PFSK-1 (cell line): ENCODE results near the gene NRSN2.

Experiments
- FOXP2 ChIP-seq: optimal IDR thresholded peaks from 2 replicates; pipeline ENCODE3; 2011; ENCODE audit warnings: borderline replicate concordance, control low read depth, inconsistent platforms; ENCODE audit not compliant: insufficient read depth; ENCODE audit errors: extremely low read length, extremely low read depth
- POLR2AphosphoS5 ChIP-seq: IDR thresholded peaks from 2 replicates; pipeline ENCODE4 v1.6.1; 2012; ENCODE audit warnings: low read depth, mild to moderate bottlenecking, control low read depth, low read length, moderate library complexity
- SIN3A ChIP-seq: IDR thresholded peaks from 2 replicates; pipeline ENCODE4 v1.6.1; 2012; ENCODE audit warnings: mild to moderate bottlenecking, low read length, moderate library complexity, borderline replicate concordance; ENCODE audit not compliant: insufficient read depth
- TAF1 ChIP-seq: IDR thresholded peaks from 2 replicates; pipeline ENCODE4 v1.6.1; 2012; ENCODE audit warnings: low read length, control low read depth, borderline replicate concordance; ENCODE audit not compliant: insufficient read depth
- TF ChIP-seq, protein P1 (sequence below), 2 experiments: IDR thresholded peaks; 2 replicates each; pipeline versions ENCODE4 v1.6.1 to v1.8.0; 2011 to 2012; ENCODE audit warnings: low read depth in 2 of 2, low read length in 2 of 2, control low read depth in 1 of 2, inconsistent platforms in 1 of 2, mild to moderate bottlenecking in 1 of 2, moderate library complexity in 1 of 2; ENCODE audit not compliant: insufficient read depth in 1 of 2

NRSN2 gene

DNA sequence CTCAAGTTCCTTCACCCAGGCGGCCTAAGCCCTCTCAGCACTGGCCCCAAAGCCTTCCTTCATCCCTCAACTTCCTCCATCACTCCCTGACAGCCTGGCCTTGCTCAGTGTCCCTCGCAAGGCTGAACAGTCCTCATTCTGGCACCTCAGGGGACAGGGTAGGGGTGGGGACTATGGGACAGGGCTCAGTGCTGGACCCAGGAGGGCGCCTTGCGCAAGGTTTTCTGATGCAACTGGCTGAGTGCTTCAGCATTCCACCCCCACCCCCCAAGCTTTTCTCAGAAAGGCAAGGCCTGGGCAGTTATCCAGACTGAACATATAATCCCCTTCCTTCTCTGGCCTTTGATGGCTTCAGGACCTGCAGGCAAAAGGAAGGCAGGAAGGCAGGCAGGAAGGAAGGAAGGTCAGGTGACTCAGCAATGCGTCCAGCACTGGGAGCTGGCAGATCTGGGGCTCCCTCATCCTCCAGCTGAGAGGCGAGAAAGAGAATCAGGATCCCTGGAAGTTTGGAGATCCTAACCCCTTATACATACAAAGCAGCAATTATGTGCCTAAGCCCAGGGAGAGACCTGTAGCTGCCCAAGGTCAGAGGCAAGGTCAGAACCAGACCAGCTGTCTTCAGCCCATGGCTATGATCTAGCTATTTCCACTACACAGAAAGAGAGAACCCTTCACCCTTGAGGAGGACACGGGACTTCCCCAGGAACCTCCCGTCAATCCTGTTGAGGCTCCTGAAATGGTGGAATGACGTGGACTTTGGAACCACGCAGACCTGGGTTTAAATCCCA is 25.0 kb downstream of the NRSN2 start:
- TF ChIP-seq, protein P1, sequence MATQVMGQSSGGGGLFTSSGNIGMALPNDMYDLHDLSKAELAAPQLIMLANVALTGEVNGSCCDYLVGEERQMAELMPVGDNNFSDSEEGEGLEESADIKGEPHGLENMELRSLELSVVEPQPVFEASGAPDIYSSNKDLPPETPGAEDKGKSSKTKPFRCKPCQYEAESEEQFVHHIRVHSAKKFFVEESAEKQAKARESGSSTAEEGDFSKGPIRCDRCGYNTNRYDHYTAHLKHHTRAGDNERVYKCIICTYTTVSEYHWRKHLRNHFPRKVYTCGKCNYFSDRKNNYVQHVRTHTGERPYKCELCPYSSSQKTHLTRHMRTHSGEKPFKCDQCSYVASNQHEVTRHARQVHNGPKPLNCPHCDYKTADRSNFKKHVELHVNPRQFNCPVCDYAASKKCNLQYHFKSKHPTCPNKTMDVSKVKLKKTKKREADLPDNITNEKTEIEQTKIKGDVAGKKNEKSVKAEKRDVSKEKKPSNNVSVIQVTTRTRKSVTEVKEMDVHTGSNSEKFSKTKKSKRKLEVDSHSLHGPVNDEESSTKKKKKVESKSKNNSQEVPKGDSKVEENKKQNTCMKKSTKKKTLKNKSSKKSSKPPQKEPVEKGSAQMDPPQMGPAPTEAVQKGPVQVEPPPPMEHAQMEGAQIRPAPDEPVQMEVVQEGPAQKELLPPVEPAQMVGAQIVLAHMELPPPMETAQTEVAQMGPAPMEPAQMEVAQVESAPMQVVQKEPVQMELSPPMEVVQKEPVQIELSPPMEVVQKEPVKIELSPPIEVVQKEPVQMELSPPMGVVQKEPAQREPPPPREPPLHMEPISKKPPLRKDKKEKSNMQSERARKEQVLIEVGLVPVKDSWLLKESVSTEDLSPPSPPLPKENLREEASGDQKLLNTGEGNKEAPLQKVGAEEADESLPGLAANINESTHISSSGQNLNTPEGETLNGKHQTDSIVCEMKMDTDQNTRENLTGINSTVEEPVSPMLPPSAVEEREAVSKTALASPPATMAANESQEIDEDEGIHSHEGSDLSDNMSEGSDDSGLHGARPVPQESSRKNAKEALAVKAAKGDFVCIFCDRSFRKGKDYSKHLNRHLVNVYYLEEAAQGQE (IDR thresholded peaks at IDR 0.05; ENCODE audit: insufficient read depth in 1 of 2, low read depth in 2 of 2, low read length in 2 of 2) = peak; percentile 50 to 66; a peak in 1 of 4 replicates
- no peak for TF ChIP-seq TAF1
- no peak for TF ChIP-seq SIN3A
- no peak for TF ChIP-seq POLR2AphosphoS5
- TF ChIP-seq FOXP2 = no peak

DNA sequence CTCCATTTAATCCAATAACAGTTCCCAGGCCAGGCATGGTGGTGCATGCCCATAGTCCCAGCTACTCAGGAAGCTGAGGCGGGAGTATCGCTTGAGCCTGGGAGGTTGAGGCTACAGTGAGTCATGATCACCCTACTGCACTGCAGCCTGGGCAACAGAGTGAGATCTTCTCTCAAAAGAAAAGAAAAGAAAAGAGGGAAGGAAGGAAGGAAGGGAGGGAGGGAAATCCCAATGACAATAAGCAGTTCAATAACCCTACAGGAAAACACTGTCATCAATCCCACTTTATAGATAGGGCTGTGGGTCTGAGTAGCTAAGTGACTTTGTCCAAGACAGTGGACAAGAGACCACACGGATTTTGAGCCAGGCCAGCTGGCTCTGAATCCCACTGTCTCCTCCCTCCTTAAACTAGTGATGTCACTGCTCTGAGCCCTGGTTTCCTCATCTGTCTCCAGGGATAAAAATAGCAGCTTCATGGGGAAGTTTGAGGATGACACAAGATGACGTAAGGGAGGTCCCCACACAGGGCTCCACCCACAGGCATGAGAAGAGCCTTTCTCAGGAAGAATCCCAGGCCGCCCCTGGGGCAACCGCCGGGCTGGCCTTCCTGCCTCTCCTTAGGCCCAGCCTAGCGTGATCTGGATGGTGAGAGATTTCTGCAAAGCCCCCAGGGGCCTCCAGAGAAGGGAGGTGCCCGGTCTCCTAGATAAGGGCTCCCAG is 26.4 kb downstream of the NRSN2 start:
- TF ChIP-seq FOXP2 (no peak), SIN3A (no peak), POLR2AphosphoS5 (no peak), TAF1 (no peak)
- TF ChIP-seq, protein P1 (IDR thresholded peaks at IDR 0.05; ENCODE audit: insufficient read depth in 1 of 2, low read depth in 2 of 2, low read length in 2 of 2) = no peak

- TF ChIP-seq POLR2AphosphoS5 (no peak), TAF1 (no peak), FOXP2 (no peak), SIN3A (no peak)
- TF ChIP-seq, protein P1 (IDR thresholded peaks at IDR 0.05; ENCODE audit: insufficient read depth in 1 of 2, low read depth in 2 of 2, low read length in 2 of 2) = no peak
These were observed 28.5 kb downstream of the NRSN2 start for GRCh38 chr20:375265-375889.

- TF ChIP-seq FOXP2 = no peak
- no peak for TF ChIP-seq POLR2AphosphoS5
- TF ChIP-seq, protein P1 (IDR thresholded peaks at IDR 0.05; ENCODE audit: insufficient read depth in 1 of 2, low read depth in 2 of 2, low read length in 2 of 2) = no peak
- TF ChIP-seq TAF1 = no peak
- TF ChIP-seq SIN3A = no peak
These were observed 29.2 kb downstream of the NRSN2 start for GRCh38 chr20:376089-376488.
